Neural crest cell (in vitro differentiated cells): ENCODE measurements around the gene LTC4S. TPM values are rescaled to one million over a fixed set of nuclear protein-coding genes. Genes with fewer than 3 reads are reported as not detected.
"Not testable (repeated sequence)": the region's sequence is repeated elsewhere in the genome, so short reads cannot be mapped to it uniquely, and the experiment has no call there.

ENCODE experiments used
- DNase-seq: peaks from one replicate; pipeline ENCODE4 v3.0.0; 2021; ENCODE audit warnings: low read depth, mixed read lengths, low spot score
- H3K27ac Mint-ChIP-seq: one replicate; pipeline ENCODE4 v1.8.0; 2021; ENCODE audit warnings: mild to moderate bottlenecking, mixed read lengths; ENCODE audit not compliant: unreplicated experiment
- H3K27me3 Mint-ChIP-seq: 2 replicates; pipeline ENCODE4 v1.8.0; 2021; ENCODE audit warnings: low read depth, mild to moderate bottlenecking, mixed read lengths
- H3K36me3 Mint-ChIP-seq: 2 replicates; pipeline ENCODE4 v1.8.0; 2021; ENCODE audit warnings: low read depth, mild to moderate bottlenecking, mixed read lengths
- H3K4me1 Mint-ChIP-seq: 2 replicates; pipeline ENCODE4 v1.8.0; 2021; ENCODE audit warnings: mixed read lengths
- H3K4me3 Mint-ChIP-seq: one replicate; pipeline ENCODE4 v1.8.0; 2021; ENCODE audit warnings: mild to moderate bottlenecking, mixed read lengths
- H3K9me3 Mint-ChIP-seq: 2 replicates; pipeline ENCODE4 v1.8.0; 2021; ENCODE audit warnings: mixed read lengths
- total RNA-seq: library from RNA; stranded (reverse); gene quantifications from 2 replicates; pipeline ENCODE4 v1.2.1, GENCODE V29; 2021
- TF ChIP-seq, protein P1 (sequence below): fragments of 200-600 bp; sonication (generic); conservative IDR thresholded peaks from 2 replicates; pipeline ENCODE4 v1.5.0; 2021; ENCODE audit warnings: antibody characterized with exemption, mild to moderate bottlenecking

Gene LTC4S
- total RNA-seq, 1 donor from 2014 or later = 3.3 TPM

DNA sequence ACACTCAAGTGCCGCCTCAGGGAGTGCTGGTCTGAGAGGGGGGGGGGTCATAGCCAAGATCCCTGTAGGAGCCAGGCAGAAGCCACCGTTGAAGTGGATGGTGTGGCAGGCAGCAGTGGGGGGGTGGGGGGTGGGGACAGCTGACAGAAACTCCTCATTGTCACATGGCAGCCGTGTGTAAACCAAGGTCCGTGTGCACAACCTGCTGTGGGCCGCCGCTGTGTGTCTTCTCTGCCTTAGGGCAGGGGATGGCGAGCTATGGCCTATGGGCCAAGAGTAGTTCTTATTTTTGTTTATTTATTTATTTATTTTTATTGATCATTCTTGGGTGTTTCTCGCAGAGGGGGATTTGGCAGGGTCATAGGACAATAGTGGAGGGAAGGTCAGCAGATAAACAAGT is 40.3 kb downstream of the LTC4S start:
- TF ChIP-seq, protein P1, sequence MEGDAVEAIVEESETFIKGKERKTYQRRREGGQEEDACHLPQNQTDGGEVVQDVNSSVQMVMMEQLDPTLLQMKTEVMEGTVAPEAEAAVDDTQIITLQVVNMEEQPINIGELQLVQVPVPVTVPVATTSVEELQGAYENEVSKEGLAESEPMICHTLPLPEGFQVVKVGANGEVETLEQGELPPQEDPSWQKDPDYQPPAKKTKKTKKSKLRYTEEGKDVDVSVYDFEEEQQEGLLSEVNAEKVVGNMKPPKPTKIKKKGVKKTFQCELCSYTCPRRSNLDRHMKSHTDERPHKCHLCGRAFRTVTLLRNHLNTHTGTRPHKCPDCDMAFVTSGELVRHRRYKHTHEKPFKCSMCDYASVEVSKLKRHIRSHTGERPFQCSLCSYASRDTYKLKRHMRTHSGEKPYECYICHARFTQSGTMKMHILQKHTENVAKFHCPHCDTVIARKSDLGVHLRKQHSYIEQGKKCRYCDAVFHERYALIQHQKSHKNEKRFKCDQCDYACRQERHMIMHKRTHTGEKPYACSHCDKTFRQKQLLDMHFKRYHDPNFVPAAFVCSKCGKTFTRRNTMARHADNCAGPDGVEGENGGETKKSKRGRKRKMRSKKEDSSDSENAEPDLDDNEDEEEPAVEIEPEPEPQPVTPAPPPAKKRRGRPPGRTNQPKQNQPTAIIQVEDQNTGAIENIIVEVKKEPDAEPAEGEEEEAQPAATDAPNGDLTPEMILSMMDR = no peak
- H3K36me3 Mint-ChIP-seq = peaks cover 51% of the 10 kb centered on the region
- peaks cover 3% of the 10 kb centered on the region for H3K9me3 Mint-ChIP-seq
- peak overlapping the region; percentile 47 for H3K4me3 Mint-ChIP-seq
- no peak overlapping the region for H3K27ac Mint-ChIP-seq
- DNase-seq = no peak
- peaks cover 5% of the 10 kb centered on the region for H3K4me1 Mint-ChIP-seq
- H3K27me3 Mint-ChIP-seq = no peaks in the 10 kb centered on the region

DNA sequence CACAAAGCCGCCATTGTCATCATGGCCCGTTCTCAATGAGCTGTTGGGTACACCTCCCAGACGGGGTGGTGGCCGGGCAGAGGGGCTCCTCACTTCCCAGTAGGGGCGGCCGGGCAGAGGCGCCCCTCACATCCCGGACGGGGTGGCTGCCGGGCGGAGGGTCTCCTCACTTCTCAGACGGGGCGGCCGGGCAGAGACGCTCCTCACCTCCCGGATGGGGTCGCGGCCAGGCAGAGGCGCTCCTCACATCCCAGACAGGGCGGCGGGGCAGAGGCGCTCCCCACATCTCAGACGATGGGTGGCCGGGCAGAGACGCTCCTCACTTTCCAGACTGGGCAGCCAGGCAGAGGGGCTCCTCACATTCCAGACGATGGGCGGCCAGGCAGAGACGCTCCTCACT is 41.1 kb downstream of the LTC4S start:
- DNase-seq, H3K4me1 Mint-ChIP-seq, H3K4me3 Mint-ChIP-seq, H3K9me3 Mint-ChIP-seq, H3K27ac Mint-ChIP-seq, H3K27me3 Mint-ChIP-seq: not testable (repeated sequence)
- peaks cover 47% of the 10 kb centered on the region for H3K36me3 Mint-ChIP-seq

DNA sequence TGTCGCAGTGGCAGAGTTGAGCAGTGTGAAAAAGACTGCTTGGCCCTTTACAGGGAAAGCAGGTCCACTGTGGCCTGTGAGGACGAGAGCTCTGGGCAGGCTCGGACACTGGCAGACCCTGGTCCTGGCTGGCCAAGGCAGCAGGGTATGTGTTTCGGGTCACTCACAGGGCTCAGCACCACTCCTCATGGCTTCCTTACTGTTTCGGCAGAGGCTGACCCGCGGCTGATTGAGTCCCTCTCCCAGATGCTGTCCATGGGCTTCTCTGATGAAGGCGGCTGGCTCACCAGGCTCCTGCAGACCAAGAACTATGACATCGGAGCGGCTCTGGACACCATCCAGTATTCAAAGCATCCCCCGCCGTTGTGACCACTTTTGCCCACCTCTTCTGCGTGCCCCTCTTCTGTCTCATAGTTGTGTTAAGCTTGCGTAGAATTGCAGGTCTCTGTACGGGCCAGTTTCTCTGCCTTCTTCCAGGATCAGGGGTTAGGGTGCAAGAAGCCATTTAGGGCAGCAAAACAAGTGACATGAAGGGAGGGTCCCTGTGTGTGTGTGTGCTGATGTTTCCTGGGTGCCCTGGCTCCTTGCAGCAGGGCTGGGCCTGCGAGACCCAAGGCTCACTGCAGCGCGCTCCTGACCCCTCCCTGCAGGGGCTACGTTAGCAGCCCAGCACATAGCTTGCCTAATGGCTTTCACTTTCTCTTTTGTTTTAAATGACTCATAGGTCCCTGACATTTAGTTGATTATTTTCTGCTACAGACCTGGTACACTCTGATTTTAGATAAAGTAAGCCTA is 42.6 kb downstream of the LTC4S start:
- no peaks in the 10 kb centered on the region for H3K27me3 Mint-ChIP-seq
- H3K4me1 Mint-ChIP-seq = no peaks in the 10 kb centered on the region
- H3K4me3 Mint-ChIP-seq = no peak overlapping the region
- no peak for DNase-seq
- no peak overlapping the region for H3K27ac Mint-ChIP-seq
- no peaks in the 10 kb centered on the region for H3K9me3 Mint-ChIP-seq
- TF ChIP-seq, protein P1 = no peak
- H3K36me3 Mint-ChIP-seq = peaks cover 43% of the 10 kb centered on the region

DNA sequence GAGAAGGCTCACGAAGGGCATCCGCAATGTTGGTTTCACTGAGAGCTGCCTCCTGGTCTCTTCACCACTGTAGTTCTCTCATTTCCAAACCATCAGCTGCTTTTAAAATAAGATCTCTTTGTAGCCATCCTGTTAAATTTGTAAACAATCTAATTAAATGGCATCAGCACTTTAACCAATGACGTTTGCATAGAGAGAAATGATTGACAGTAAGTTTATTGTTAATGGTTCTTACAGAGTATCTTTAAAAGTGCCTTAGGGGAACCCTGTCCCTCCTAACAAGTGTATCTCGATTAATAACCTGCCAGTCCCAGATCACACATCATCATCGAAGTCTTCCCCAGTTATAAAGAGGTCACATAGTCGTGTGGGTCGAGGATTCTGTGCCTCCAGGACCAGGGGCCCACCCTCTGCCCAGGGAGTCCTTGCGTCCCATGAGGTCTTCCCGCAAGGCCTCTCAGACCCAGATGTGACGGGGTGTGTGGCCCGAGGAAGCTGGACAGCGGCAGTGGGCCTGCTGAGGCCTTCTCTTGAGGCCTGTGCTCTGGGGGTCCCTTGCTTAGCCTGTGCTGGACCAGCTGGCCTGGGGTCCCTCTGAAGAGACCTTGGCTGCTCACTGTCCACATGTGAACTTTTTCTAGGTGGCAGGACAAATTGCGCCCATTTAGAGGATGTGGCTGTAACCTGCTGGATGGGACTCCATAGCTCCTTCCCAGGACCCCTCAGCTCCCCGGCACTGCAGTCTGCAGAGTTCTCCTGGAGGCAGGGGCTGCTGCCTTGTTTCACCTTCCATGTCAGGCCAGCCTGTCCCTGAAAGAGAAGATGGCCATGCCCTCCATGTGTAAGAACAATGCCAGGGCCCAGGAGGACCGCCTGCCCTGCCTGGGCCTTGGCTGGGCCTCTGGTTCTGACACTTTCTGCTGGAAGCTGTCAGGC is 43.6 kb downstream of the LTC4S start:
- Mint-ChIP-seq H3K36me3 (peaks cover 45% of the 10 kb centered on the region), H3K4me1 (no peaks in the 10 kb centered on the region), H3K27me3 (no peaks in the 10 kb centered on the region), H3K27ac (no peak overlapping the region), H3K9me3 (no peaks in the 10 kb centered on the region), H3K4me3 (no peak overlapping the region)
- TF ChIP-seq, protein P1 = no peak
- DNase-seq = no peak

DNA sequence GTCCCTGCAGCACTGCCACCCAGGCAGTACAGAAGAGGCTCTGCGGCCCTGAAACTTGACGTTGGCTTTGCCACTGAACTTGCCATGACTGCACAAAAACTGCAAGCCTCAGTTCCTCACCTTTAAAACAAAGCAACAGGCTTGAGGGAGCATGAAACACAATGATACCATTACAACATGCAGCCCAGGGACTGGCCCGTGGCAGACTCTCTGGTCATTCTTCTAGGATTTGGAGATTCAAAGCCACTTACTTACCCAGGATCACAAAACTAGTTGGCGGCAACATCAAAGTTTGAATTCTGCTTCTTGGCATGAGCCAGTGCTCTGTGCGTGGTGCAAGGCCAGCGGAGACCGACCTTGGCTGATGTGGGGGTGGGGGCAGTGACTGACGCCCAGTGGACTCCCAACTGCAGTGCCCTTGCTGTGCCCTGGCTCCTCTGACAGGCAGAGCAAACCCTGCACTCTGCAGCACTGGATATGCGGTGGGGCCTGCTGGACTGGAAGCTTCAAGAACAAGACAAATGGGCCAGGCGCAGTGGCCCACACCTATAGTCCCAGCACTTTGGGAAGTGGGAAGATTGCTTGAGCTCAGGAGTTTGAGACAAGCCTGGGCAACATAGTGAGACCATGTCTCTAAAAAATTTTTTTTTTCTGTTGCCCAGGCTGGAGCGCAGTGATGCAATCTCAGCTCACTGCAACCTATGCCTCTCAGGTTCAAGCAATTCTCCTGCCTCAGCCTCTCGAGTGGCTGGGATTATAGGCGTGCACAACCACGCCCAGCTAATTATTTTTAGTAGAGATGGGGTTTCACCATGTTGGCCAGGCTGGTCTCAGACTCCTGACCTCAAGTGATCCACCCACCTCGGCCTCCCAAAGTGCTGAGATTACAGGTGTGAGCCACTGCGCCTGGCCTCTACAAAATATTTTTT is 45.8 kb downstream of the LTC4S start:
- TF ChIP-seq, protein P1 = no peak
- H3K27ac Mint-ChIP-seq = no peak overlapping the region
- H3K4me3 Mint-ChIP-seq = no peak overlapping the region
- peaks cover 39% of the 10 kb centered on the region for H3K36me3 Mint-ChIP-seq
- H3K4me1 Mint-ChIP-seq = no peaks in the 10 kb centered on the region
- H3K9me3 Mint-ChIP-seq = no peaks in the 10 kb centered on the region
- no peaks in the 10 kb centered on the region for H3K27me3 Mint-ChIP-seq
- no peak for DNase-seq
